Activated CD8-positive, alpha-beta T cell treated with anti-CD3 and anti-CD28 coated beads for 36 hours (primary cell): Measurements from ENCODE around the gene TSEN15. TPM values are rescaled to one million over a fixed set of nuclear protein-coding genes. Genes with fewer than 3 reads are reported as not detected.

Experiments used
- ATAC-seq: fragments of 200-7000 bp; cut with Tn5 transposase; one replicate; pipeline ENCODE4 v1.10.0; 2021; ENCODE audit warnings: mild to moderate bottlenecking, moderate library complexity
- CTCF ChIA-PET: fragments of 350-600 bp; sonication (Branson Sonifier 250); formaldehyde crosslinking; loops from one replicate; lab custom pipeline; 2021; ENCODE audit warnings: antibody characterized with exemption; lab: Charles Lee
- POLR2A ChIA-PET: fragments of 350-600 bp; sonication (Branson Sonifier 250); formaldehyde crosslinking; loops from one replicate; lab custom pipeline; 2021; ENCODE audit warnings: antibody characterized with exemption; lab: Charles Lee
- DNase-seq: peaks from one replicate; pipeline ENCODE4 v3.0.0-alpha.2; 2020
- H3K27ac Mint-ChIP-seq: one replicate; pipeline ENCODE4 v1.8.0; 2021; ENCODE audit warnings: mild to moderate bottlenecking, mixed read lengths
- H3K27me3 Mint-ChIP-seq: one replicate; pipeline ENCODE4 v1.8.0; 2021; ENCODE audit warnings: mixed read lengths
- H3K36me3 Mint-ChIP-seq: one replicate; pipeline ENCODE4 v1.8.0; 2021; ENCODE audit warnings: low read depth, mixed read lengths
- H3K4me1 Mint-ChIP-seq: one replicate; pipeline ENCODE4 v1.8.0; 2021; ENCODE audit warnings: low read depth, mixed read lengths
- H3K4me3 Mint-ChIP-seq: one replicate; pipeline ENCODE4 v1.8.0; 2021; ENCODE audit warnings: mild to moderate bottlenecking, moderate library complexity, mixed read lengths
- H3K9me3 Mint-ChIP-seq: one replicate; pipeline ENCODE4 v1.8.0; 2021; ENCODE audit warnings: mixed read lengths
- intact Hi-C: fragments of 100-400 bp; cut with micrococcal nuclease; formaldehyde crosslinking; loops from one replicate; pipeline ENCODE4 v1.10.0; 2022
- total RNA-seq, 2 experiments: library from RNA; stranded (reverse); gene quantifications; one replicate each; pipeline ENCODE4 v1.2.3, GENCODE V29; 2021
- TF ChIP-seq, protein P1 (sequence below): fragments of 200-600 bp; IDR thresholded peaks from one replicate; pipeline ENCODE4 v1.8.0; 2022; ENCODE audit warnings: antibody characterized with exemption, mild to moderate bottlenecking

The TSEN15 gene
- total RNA-seq, 2 experiments from 2014 or later: 48.2 to 49.1 TPM

GRCh38 chr1:184022668-184023067 lies 28.9 kb upstream of the TSEN15 start:
- H3K36me3 Mint-ChIP-seq: no peaks in the 10 kb centered on the region
- POLR2A ChIA-PET: no interaction called here
- no peak overlapping the region for H3K27ac Mint-ChIP-seq
- no peaks in the 10 kb centered on the region for H3K9me3 Mint-ChIP-seq
- DNase-seq (no peak), ATAC-seq (no peak)
- TF ChIP-seq, protein P1, sequence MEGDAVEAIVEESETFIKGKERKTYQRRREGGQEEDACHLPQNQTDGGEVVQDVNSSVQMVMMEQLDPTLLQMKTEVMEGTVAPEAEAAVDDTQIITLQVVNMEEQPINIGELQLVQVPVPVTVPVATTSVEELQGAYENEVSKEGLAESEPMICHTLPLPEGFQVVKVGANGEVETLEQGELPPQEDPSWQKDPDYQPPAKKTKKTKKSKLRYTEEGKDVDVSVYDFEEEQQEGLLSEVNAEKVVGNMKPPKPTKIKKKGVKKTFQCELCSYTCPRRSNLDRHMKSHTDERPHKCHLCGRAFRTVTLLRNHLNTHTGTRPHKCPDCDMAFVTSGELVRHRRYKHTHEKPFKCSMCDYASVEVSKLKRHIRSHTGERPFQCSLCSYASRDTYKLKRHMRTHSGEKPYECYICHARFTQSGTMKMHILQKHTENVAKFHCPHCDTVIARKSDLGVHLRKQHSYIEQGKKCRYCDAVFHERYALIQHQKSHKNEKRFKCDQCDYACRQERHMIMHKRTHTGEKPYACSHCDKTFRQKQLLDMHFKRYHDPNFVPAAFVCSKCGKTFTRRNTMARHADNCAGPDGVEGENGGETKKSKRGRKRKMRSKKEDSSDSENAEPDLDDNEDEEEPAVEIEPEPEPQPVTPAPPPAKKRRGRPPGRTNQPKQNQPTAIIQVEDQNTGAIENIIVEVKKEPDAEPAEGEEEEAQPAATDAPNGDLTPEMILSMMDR: no peak
- intact Hi-C loops: no loop called here
- no peaks in the 10 kb centered on the region for H3K4me1 Mint-ChIP-seq
- no peak overlapping the region for H3K4me3 Mint-ChIP-seq
- CTCF ChIA-PET: interaction anchor here (0.8 kb wide), 1 partner anchor 11 kb away, joined by 5 read pairs; no protein-coding TSS in a partner anchor
- H3K27me3 Mint-ChIP-seq: peaks cover 10% of the 10 kb centered on the region

GRCh38 chr1:184023171-184023570 lies 28.4 kb upstream of the TSEN15 start:
- POLR2A ChIA-PET: no interaction called here
- Mint-ChIP-seq H3K36me3 (no peaks in the 10 kb centered on the region), H3K27ac (no peak overlapping the region), H3K9me3 (no peaks in the 10 kb centered on the region), H3K4me3 (no peak overlapping the region), H3K4me1 (no peaks in the 10 kb centered on the region), H3K27me3 (peaks cover 14% of the 10 kb centered on the region)
- TF ChIP-seq, protein P1: no peak
- no peak for ATAC-seq
- CTCF ChIA-PET: interaction anchor here (0.8 kb wide), 1 partner anchor 10 kb away, joined by 5 read pairs; no protein-coding TSS in a partner anchor
- no peak for DNase-seq
- intact Hi-C loops: no loop called here

GRCh38 chr1:184025242-184025675 lies 26.3 kb upstream of the TSEN15 start:
- Mint-ChIP-seq H3K4me1 (no peaks in the 10 kb centered on the region), H3K36me3 (no peaks in the 10 kb centered on the region), H3K27me3 (peaks cover 17% of the 10 kb centered on the region), H3K9me3 (no peaks in the 10 kb centered on the region), H3K27ac (no peak overlapping the region), H3K4me3 (no peak overlapping the region)
- ChIA-PET POLR2A (no interaction called here), CTCF (interaction anchor here (0.8 kb wide), 1 partner anchor 9 kb away, joined by 3 read pairs; no protein-coding TSS in a partner anchor)
- ATAC-seq (no peak), DNase-seq (no peak)
- TF ChIP-seq, protein P1: no peak
- intact Hi-C loops: no loop called here

- H3K27ac Mint-ChIP-seq: no peak overlapping the region
- H3K27me3 Mint-ChIP-seq: peaks cover 31% of the 10 kb centered on the region
- POLR2A ChIA-PET: interaction anchor here (1.0 kb wide), 1 partner anchor 17 kb away, joined by 3 read pairs; no protein-coding TSS in a partner anchor
- H3K4me3 Mint-ChIP-seq: no peak overlapping the region
- H3K36me3 Mint-ChIP-seq: no peaks in the 10 kb centered on the region
- TF ChIP-seq, protein P1: no peak
- no peaks in the 10 kb centered on the region for H3K4me1 Mint-ChIP-seq
- ATAC-seq (no peak), DNase-seq (no peak)
- CTCF ChIA-PET: no interaction called here
- no peaks in the 10 kb centered on the region for H3K9me3 Mint-ChIP-seq
- intact Hi-C loops: no loop called here
Observed at GRCh38 chr1:184027826-184028695, 23.5 kb upstream of the TSEN15 start.
